ENCODE data around the gene MEI1.

MEI1 gene

DNA sequence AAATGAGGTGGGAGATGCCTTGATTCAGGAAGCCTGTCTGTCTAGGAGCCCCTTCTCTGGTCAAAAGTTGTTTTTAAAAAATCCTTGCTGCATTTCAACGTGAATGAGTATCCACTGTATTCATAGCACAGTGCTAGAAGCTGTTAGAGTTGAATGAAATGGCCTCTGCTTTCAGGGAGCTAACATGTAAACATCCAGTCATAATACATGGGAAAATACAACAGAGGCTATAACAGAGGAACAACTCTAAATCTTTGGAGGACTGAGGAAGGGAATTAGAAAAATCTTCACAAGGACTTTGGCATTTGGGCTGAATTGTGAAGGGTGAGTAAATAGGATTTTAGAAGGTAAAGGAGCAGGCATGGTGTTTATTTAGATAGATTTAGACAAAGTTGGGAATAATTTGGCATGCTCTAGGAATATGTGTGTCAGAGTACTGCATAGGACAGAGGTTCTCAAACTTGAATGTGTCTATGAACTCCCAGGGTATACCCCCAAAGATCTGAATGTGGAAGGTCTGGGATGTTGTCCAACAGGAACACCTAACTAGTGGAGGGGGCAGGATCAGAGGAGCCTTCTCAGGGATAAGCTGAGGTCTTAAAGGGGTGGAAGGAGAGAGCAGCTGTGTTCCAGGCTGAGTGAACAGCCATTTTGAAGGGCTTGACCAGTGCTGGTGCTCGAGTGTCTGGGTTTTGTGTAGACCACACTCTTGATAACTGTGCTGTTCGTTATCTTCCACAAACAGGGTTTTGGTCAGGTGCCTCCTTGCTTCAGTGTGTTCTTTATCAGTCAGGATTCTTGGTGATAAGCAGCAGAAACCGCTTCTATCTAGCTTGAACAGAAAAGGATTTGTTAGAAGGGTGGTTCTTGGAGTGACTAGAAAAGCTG lies 146.3 kb downstream of the MEI1 start:
- no peak for DNase-seq

- DNase-seq, result no peak
Measured at GRCh38 chr22:41846268-41846987, 147.1 kb downstream of the MEI1 start.

- DNase-seq, result no peak
Measured at GRCh38 chr22:41847300-41847699, 148.0 kb downstream of the MEI1 start.

DNA sequence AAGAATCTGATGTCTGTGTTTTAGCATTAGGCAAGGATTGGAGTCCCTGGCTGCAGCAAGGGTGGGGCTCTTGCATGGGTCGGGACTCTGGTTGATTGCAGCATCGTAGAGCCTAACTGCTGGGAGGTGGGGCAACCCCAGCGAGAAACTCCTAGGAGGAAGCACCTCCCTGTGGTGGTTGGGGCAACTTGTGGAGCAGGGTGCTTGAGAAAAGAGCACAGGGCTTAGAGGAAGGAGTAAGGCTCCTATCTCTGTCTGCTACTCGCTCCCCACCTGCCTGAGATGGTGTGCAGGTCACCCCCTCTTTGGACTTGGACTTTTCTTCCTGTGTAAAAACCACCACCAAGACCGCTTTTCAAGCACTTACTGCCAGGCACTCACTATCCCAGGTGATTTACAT lies 149.2 kb downstream of the MEI1 start:
- DNase-seq, result no peak
